Activated CD8-positive, alpha-beta memory T cell treated with anti-CD3 and anti-CD28 coated beads, Interleukin-2, amount 50 U/mL, for 48 hours (primary cell): ENCODE measurements around the gene DRAXIN.
A peak's percentile ranks its signal among the peaks of the same experiment; 100 is the strongest.

ENCODE experiments used
- DNase-seq: peaks from one replicate; pipeline ENCODE4 v3.0.0-alpha.2; 2020

Gene DRAXIN

GRCh38 chr1:11658542-11658941 lies 33.0 kb upstream of the DRAXIN start:
- DNase-seq: no peak

- DNase-seq: no peak
Measured at GRCh38 chr1:11659748-11660147, 31.8 kb upstream of the DRAXIN start.

GRCh38 chr1:11661103-11661502 lies 30.4 kb upstream of the DRAXIN start:
- no peak for DNase-seq

- DNase-seq: peak; percentile 81
Measured at GRCh38 chr1:11664336-11665065, 27.0 kb upstream of the DRAXIN start.

- no peak for DNase-seq
Measured at GRCh38 chr1:11668516-11668915, 23.0 kb upstream of the DRAXIN start.

- DNase-seq: no peak
Measured at GRCh38 chr1:11670747-11671146, 20.8 kb upstream of the DRAXIN start.

GRCh38 chr1:11671205-11671543 lies 20.3 kb upstream of the DRAXIN start:
- DNase-seq: no peak

GRCh38 chr1:11671544-11672286 lies 19.8 kb upstream of the DRAXIN start:
- no peak for DNase-seq

- no peak for DNase-seq
Measured at GRCh38 chr1:11673089-11673769, 18.3 kb upstream of the DRAXIN start.

- DNase-seq: no peak
Measured at GRCh38 chr1:11674488-11674887, 17.0 kb upstream of the DRAXIN start.

- no peak for DNase-seq
Measured at GRCh38 chr1:11675325-11675724, 16.2 kb upstream of the DRAXIN start.

GRCh38 chr1:11676386-11677103 lies 15.0 kb upstream of the DRAXIN start:
- no peak for DNase-seq

GRCh38 chr1:11678442-11678841 lies 13.1 kb upstream of the DRAXIN start:
- DNase-seq: no peak

GRCh38 chr1:11680270-11681070 lies 11.0 kb upstream of the DRAXIN start:
- no peak for DNase-seq

- DNase-seq: peak; percentile 95
Measured at GRCh38 chr1:11681071-11681771, 10.3 kb upstream of the DRAXIN start, which contains the start of gene MAD2L2. MAD2L2 (minus strand) TSS chr1:11681148; CDS start chr1:11680601, 547 bp downstream.

GRCh38 chr1:11682287-11682771 lies 9.2 kb upstream of the DRAXIN start:
- DNase-seq: no peak

GRCh38 chr1:11682799-11683198 lies 8.7 kb upstream of the DRAXIN start:
- no peak for DNase-seq

GRCh38 chr1:11684070-11684469 lies 7.4 kb upstream of the DRAXIN start:
- DNase-seq: no peak

GRCh38 chr1:11685210-11685752 lies 6.2 kb upstream of the DRAXIN start:
- no peak for DNase-seq

- DNase-seq: no peak
Measured at GRCh38 chr1:11688506-11688905, 3.0 kb upstream of the DRAXIN start.
